Retinal pigment epithelial cell (primary cell): ENCODE data around the gene SLC51B.

Source experiments
- DNase-seq: peaks from one replicate; pipeline ENCODE4 v3.0.0-alpha.2; 2010; ENCODE audit warnings: low read depth
- H3K4me3 ChIP-seq: 2 replicates; pipeline ENCODE4 v1.5.1; 2011; ENCODE audit warnings: mild to moderate bottlenecking, low read length, control low read depth, moderate library complexity
- TF ChIP-seq, protein P1 (sequence below): conservative IDR thresholded peaks from 2 replicates; pipeline ENCODE4 v1.5.1; 2011; ENCODE audit warnings: low read depth, low read length, control low read depth, inconsistent platforms

SLC51B gene

GRCh38 chr15:65029736-65030208 lies 15.4 kb upstream of the SLC51B start:
- DNase-seq = no peak
- TF ChIP-seq, protein P1, sequence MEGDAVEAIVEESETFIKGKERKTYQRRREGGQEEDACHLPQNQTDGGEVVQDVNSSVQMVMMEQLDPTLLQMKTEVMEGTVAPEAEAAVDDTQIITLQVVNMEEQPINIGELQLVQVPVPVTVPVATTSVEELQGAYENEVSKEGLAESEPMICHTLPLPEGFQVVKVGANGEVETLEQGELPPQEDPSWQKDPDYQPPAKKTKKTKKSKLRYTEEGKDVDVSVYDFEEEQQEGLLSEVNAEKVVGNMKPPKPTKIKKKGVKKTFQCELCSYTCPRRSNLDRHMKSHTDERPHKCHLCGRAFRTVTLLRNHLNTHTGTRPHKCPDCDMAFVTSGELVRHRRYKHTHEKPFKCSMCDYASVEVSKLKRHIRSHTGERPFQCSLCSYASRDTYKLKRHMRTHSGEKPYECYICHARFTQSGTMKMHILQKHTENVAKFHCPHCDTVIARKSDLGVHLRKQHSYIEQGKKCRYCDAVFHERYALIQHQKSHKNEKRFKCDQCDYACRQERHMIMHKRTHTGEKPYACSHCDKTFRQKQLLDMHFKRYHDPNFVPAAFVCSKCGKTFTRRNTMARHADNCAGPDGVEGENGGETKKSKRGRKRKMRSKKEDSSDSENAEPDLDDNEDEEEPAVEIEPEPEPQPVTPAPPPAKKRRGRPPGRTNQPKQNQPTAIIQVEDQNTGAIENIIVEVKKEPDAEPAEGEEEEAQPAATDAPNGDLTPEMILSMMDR = no peak
- H3K4me3 ChIP-seq = no peak overlapping the region

GRCh38 chr15:65032801-65033537 lies 12.2 kb upstream of the SLC51B start:
- no peak for DNase-seq
- H3K4me3 ChIP-seq = no peak overlapping the region
- TF ChIP-seq, protein P1 = peak; percentile 90

DNA sequence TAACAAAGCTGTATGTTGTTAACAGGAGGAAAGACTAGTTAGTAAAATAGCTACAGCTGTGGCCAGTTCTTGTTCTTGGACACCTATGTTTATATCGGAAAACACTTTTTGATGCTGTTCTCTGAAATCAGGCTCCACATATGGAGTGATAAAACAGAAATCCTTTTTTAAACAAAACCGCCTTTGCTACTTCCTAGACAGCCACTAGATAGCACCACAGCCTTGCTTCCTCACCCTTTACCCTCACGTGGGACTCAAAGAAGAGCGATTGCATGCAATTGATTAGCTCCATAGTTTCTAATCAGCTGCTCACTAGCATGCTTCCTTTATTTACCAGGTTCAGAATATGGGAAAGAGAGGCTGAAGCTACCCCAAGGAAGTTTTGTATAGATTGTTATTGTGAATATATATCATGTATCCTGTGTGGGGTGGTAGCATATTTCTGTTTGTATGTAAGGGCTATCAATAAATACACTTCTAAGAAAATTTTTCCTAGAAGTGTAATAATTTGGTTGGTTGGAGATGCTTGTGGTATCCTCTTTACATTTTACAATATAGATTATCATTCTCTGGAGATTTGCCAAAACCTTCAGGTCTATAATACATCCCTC lies 11.4 kb upstream of the SLC51B start:
- no peak overlapping the region for H3K4me3 ChIP-seq
- DNase-seq = no peak
- TF ChIP-seq, protein P1 = peak; percentile 67

DNA sequence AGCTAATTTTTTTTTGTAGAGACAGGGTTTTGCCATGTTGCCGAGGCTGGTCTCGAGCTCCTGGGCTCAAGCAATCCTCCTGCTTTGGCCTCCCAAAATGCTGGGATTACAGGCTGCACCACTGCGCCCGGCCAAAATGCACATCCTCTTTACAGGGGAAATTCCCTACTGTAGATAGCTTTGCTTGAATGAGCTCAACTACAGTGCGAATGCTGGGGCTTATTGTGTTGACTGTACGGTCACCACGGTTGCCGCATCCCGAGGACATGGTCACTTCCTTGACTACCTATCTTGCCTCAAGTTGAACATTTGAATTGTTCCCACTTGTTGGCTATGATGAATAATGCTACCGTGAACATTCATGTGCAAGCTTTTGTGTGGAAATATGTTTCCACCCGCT lies 10.5 kb upstream of the SLC51B start:
- no peak for DNase-seq
- TF ChIP-seq, protein P1 = no peak
- no peak overlapping the region for H3K4me3 ChIP-seq

- TF ChIP-seq, protein P1 = no peak
- H3K4me3 ChIP-seq = no peak overlapping the region
- DNase-seq = no peak
Observed at GRCh38 chr15:65037309-65037708, 7.9 kb upstream of the SLC51B start.

DNA sequence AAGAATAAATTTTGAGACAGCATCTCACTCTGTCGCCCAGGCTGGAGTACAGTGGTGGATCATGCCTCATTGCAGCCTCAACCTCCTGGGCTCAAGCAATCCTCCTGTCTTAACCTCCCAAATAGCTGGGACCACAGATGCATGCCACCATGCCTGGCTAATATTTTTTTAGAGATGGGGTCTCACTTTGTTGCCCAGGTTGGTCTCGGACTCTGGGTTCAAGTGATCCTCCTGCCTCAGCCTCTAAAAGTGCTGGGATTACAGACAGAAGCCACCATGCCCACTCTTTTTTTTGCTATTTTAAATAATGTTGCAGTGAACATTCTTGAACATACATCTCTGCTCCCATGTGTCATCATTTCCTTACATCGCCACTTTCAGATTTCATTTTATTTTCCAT lies 6.8 kb upstream of the SLC51B start:
- DNase-seq = no peak
- TF ChIP-seq, protein P1 = no peak
- no peak overlapping the region for H3K4me3 ChIP-seq

DNA sequence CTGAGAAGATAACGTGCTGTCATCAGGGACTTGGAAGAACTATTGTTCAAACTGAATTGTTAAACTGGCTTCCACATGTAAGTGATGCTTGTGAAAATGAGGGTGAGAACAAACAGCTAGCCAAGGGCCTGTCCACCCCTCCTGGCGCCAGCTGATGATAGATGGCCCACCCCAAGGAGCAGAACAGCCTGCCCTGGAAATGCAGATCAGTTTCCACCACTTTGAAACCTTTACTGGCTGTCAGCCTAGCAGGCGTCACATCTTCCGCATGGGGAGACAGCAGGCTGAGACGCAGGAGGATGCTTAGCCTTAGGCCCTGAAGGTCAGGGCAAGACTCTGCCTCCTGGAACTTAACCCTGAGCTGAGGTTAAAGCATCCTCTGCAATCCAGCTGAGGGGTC lies 6.4 kb upstream of the SLC51B start:
- TF ChIP-seq, protein P1 = no peak
- H3K4me3 ChIP-seq = no peak overlapping the region
- no peak for DNase-seq
